ENCODE measurements around the gene KRTAP10-1.

GRCh38 chr21:44521928-44522752 lies 17.9 kb downstream of the KRTAP10-1 start:
- no peak for TF ChIP-seq PAX5 (IDR thresholded peaks at IDR 0.05; ENCODE audit: insufficient read depth, low read length, severe bottlenecking)
- no peak for TF ChIP-seq POLR2AphosphoS5 (IDR thresholded peaks at IDR 0.05; ENCODE audit: low read depth, low read length)
- TF ChIP-seq TAF1 (IDR thresholded peaks at IDR 0.05; ENCODE audit: low read depth, low read length) = no peak
